Left ventricle myocardium inferior (tissue), 1 donor: Measurements from ENCODE around the gene KRTAP1-4. TPM values are rescaled to one million over a fixed set of nuclear protein-coding genes. Genes with fewer than 3 reads are reported as not detected.
"Not testable (repeated sequence)": the region's sequence is repeated elsewhere in the genome, so short reads cannot be mapped to it uniquely, and the experiment has no call there.

ENCODE experiments used
- DNase-seq: peaks from one replicate; pipeline ENCODE4 v3.0.0-alpha.2; 2020
- H3K27ac ChIP-seq: fragments of 200-600 bp; replicated peaks from 2 replicates; pipeline ENCODE4 v1.8.0; 2021
- H3K27me3 ChIP-seq: fragments of 200-600 bp; 2 replicates; pipeline ENCODE4 v1.8.0; 2021; ENCODE audit warnings: low read depth
- H3K36me3 ChIP-seq: fragments of 200-600 bp; 2 replicates; pipeline ENCODE4 v1.8.0; 2021
- H3K4me1 ChIP-seq: fragments of 200-600 bp; 2 replicates; pipeline ENCODE4 v1.8.0; 2021
- H3K4me3 ChIP-seq: fragments of 200-600 bp; 2 replicates; pipeline ENCODE4 v1.8.0; 2021; ENCODE audit warnings: mild to moderate bottlenecking, moderate library complexity
- H3K9me3 ChIP-seq: fragments of 200-600 bp; replicated peaks from 2 replicates; pipeline ENCODE4 v1.8.0; 2021
- CTCF ChIP-seq: fragments of 200-600 bp; IDR thresholded peaks from 2 replicates; pipeline ENCODE4 v1.8.0; 2021; ENCODE audit warnings: antibody characterized with exemption, mild to moderate bottlenecking, borderline replicate concordance
- intact Hi-C: fragments of 100-400 bp; cut with micrococcal nuclease; formaldehyde crosslinking; loops from one replicate; pipeline ENCODE4 v1.11.0; 2022
- total RNA-seq: library from RNA; stranded (reverse); fragmentation: NEBNext Ultra II Directional; extraction: Animal tissue kit (Norgen Biotek cat#: 25700); gene quantifications from one replicate; pipeline ENCODE4 v1.2.1, GENCODE V29; 2021
- donor health status: DM: no; HTN: yes; CAD: no; lungs with severe emphysema.

Gene KRTAP1-4
- total RNA-seq, 1 donor from 2014 or later, result not detected

GRCh38 chr17:41052566-41052965, 22.6 kb upstream of the KRTAP1-4 start:
- intact Hi-C loops, result no loop called here
- TF ChIP-seq CTCF, result no peak
- Histone ChIP-seq H3K27me3 (peaks cover 73% of the 10 kb centered on the region), H3K27ac (no peak overlapping the region), H3K36me3 (no peaks in the 10 kb centered on the region), H3K4me3 (no peak overlapping the region), H3K9me3 (peaks cover 11% of the 10 kb centered on the region), H3K4me1 (no peaks in the 10 kb centered on the region)
- no peak for DNase-seq

- DNase-seq, result no peak
- Histone ChIP-seq H3K4me3 (no peak overlapping the region), H3K36me3 (no peaks in the 10 kb centered on the region), H3K27me3 (peaks cover 64% of the 10 kb centered on the region), H3K9me3 (peaks cover 6% of the 10 kb centered on the region), H3K4me1 (no peaks in the 10 kb centered on the region), H3K27ac (no peak overlapping the region)
- intact Hi-C loops, result no loop called here
- no peak for TF ChIP-seq CTCF
Observed at GRCh38 chr17:41049110-41049509, 19.1 kb upstream of the KRTAP1-4 start.

- no peak overlapping the region for H3K4me3 ChIP-seq
- DNase-seq, result no peak
- no peak overlapping the region for H3K27ac ChIP-seq
- peaks cover 59% of the 10 kb centered on the region for H3K27me3 ChIP-seq
- no peaks in the 10 kb centered on the region for H3K36me3 ChIP-seq
- no peak for TF ChIP-seq CTCF
- intact Hi-C loops, result no loop called here
- peaks cover 7% of the 10 kb centered on the region for H3K9me3 ChIP-seq
- no peaks in the 10 kb centered on the region for H3K4me1 ChIP-seq
Observed at GRCh38 chr17:41048441-41048840, 18.4 kb upstream of the KRTAP1-4 start.

GRCh38 chr17:41046735-41047465, 16.9 kb upstream of the KRTAP1-4 start, which contains the start of gene KRTAP2-1:
Gene KRTAP2-1 (minus strand): TSS chr17:41047316. CDS start chr17:41047267, 49 bp downstream.
- H3K4me1 ChIP-seq, H3K27ac ChIP-seq, H3K4me3 ChIP-seq, DNase-seq, H3K36me3 ChIP-seq, intact Hi-C loops: not testable (repeated sequence)
- peaks cover 60% of the 10 kb centered on the region for H3K27me3 ChIP-seq
- peaks cover 11% of the 10 kb centered on the region for H3K9me3 ChIP-seq

- no peak for DNase-seq
- Histone ChIP-seq H3K9me3 (peaks cover 11% of the 10 kb centered on the region), H3K27ac (no peak overlapping the region), H3K36me3 (no peaks in the 10 kb centered on the region), H3K27me3 (peaks cover 48% of the 10 kb centered on the region), H3K4me1 (no peaks in the 10 kb centered on the region), H3K4me3 (no peak overlapping the region)
- TF ChIP-seq CTCF, result no peak
- intact Hi-C loops, result no loop called here
Observed at GRCh38 chr17:41042953-41043352, 13.0 kb upstream of the KRTAP1-4 start.

GRCh38 chr17:41040783-41041571, 11.0 kb upstream of the KRTAP1-4 start, which contains the start of gene KRTAP1-1:
Gene KRTAP1-1 (minus strand): TSS chr17:41041450. CDS start chr17:41041397, 53 bp downstream.
- intact Hi-C loops, H3K36me3 ChIP-seq, H3K4me1 ChIP-seq, DNase-seq, H3K4me3 ChIP-seq, H3K27ac ChIP-seq: not testable (repeated sequence)
- Histone ChIP-seq H3K9me3 (peaks cover 11% of the 10 kb centered on the region), H3K27me3 (peaks cover 51% of the 10 kb centered on the region)
